GM10847 (cell line): ENCODE results near the gene VPS51.

ENCODE experiments used
- POLR2A ChIP-seq: IDR thresholded peaks from 2 replicates; pipeline ENCODE4 v1.6.1; 2011; ENCODE audit not compliant: insufficient read length; ENCODE audit errors: extremely low read depth

VPS51 gene

GRCh38 chr11:65087827-65088226, 8.2 kb upstream of the VPS51 start:
- no peak for TF ChIP-seq POLR2A

GRCh38 chr11:65089621-65090020, 6.4 kb upstream of the VPS51 start:
- TF ChIP-seq POLR2A: no peak

GRCh38 chr11:65090628-65091027, 5.4 kb upstream of the VPS51 start:
- TF ChIP-seq POLR2A: no peak

- TF ChIP-seq POLR2A: no peak
Measured at GRCh38 chr11:65095427-65095826, 587 bp upstream of the VPS51 start.

GRCh38 chr11:65096926-65097325, 912 bp downstream of the VPS51 start:
- no peak for TF ChIP-seq POLR2A

- TF ChIP-seq POLR2A: no peak
Measured at GRCh38 chr11:65100674-65101350, 4.8 kb downstream of the VPS51 start.

GRCh38 chr11:65102142-65103095, 6.4 kb downstream of the VPS51 start:
- TF ChIP-seq POLR2A: no peak

GRCh38 chr11:65103476-65103875, 7.5 kb downstream of the VPS51 start:
- no peak for TF ChIP-seq POLR2A

GRCh38 chr11:65104628-65105027, 8.6 kb downstream of the VPS51 start:
- no peak for TF ChIP-seq POLR2A

GRCh38 chr11:65107078-65107477, 11.1 kb downstream of the VPS51 start:
- TF ChIP-seq POLR2A: no peak

GRCh38 chr11:65107751-65108468, 11.9 kb downstream of the VPS51 start:
- no peak for TF ChIP-seq POLR2A

GRCh38 chr11:65108469-65109123, 12.6 kb downstream of the VPS51 start:
- TF ChIP-seq POLR2A: no peak

- no peak for TF ChIP-seq POLR2A
Measured at GRCh38 chr11:65109231-65110198, 13.5 kb downstream of the VPS51 start.

- no peak for TF ChIP-seq POLR2A
Measured at GRCh38 chr11:65110354-65110861, 14.4 kb downstream of the VPS51 start.
